HepG2 (cell line): ENCODE data around the gene HDAC3. TPM values are rescaled to one million over a fixed set of nuclear protein-coding genes. Genes with fewer than 3 reads are reported as not detected.

Experiments used
- BRD4 ChIP-seq: sonication (generic); formaldehyde crosslinking; IDR thresholded peaks from 2 replicates; pipeline ENCODE4 v1.4.0; 2020; ENCODE audit warnings: missing genetic modification reagents
- ERF ChIP-seq: IDR thresholded peaks from 2 replicates; pipeline ENCODE4 v1.6.1; 2018; ENCODE audit warnings: missing biosample characterization, missing genetic modification reagents
- FOXP1 ChIP-seq, 2 experiments: fragments of 450-650 bp in 1 of 2; IDR thresholded peaks; 2 replicates each; pipeline ENCODE4 v1.6.1; 2017 to 2018; ENCODE audit warnings: antibody characterized with exemption in 1 of 2
- GMEB2 ChIP-seq: IDR thresholded peaks from 2 replicates; pipeline ENCODE4 v1.6.1; 2016; ENCODE audit warnings: missing biosample characterization, missing genetic modification reagents, low read depth
- HOXA7 ChIP-seq: sonication (generic); formaldehyde crosslinking; IDR thresholded peaks from 2 replicates; pipeline ENCODE4 v1.8.1; 2022; ENCODE audit warnings: mild to moderate bottlenecking, missing genetic modification reagents, moderate library complexity
- KDM6A ChIP-seq: IDR thresholded peaks from 2 replicates; pipeline ENCODE4 v1.6.1; 2016; ENCODE audit warnings: low read depth
- RBM39 ChIP-seq: fragments of 200-400 bp; formaldehyde crosslinking; IDR thresholded peaks from one replicate; pipeline ENCODE4 v1.6.1; 2018; ENCODE audit warnings: antibody characterized with exemption, mild to moderate bottlenecking, low read depth, low read length; ENCODE audit not compliant: poor library complexity, severe bottlenecking
- SMAD1 ChIP-seq: sonication (generic); formaldehyde crosslinking; IDR thresholded peaks from 2 replicates; pipeline ENCODE4 v1.4.0; 2020; ENCODE audit warnings: missing genetic modification reagents, low read depth, mild to moderate bottlenecking, borderline replicate concordance
- SNRNP70 ChIP-seq: fragments of 200-400 bp; formaldehyde crosslinking; IDR thresholded peaks from 2 replicates; pipeline ENCODE4 v1.6.1; 2017; ENCODE audit warnings: mild to moderate bottlenecking, low read depth, low read length, moderate library complexity
- U2AF2 ChIP-seq: fragments of 200-400 bp; formaldehyde crosslinking; IDR thresholded peaks from 2 replicates; pipeline ENCODE4 v1.6.1; 2017; ENCODE audit warnings: low read depth, mild to moderate bottlenecking, low read length
- ZBTB7A ChIP-seq: sonication (generic); formaldehyde crosslinking; IDR thresholded peaks from 2 replicates; pipeline ENCODE4 v1.8.0; 2022; ENCODE audit warnings: mild to moderate bottlenecking, missing genetic modification reagents
- ZBTB7B ChIP-seq: sonication (generic); formaldehyde crosslinking; IDR thresholded peaks from 2 replicates; pipeline ENCODE4 v1.4.0; 2020; ENCODE audit warnings: missing genetic modification reagents
- ZFP36L1 ChIP-seq: sonication (generic); formaldehyde crosslinking; IDR thresholded peaks from 2 replicates; pipeline ENCODE4 v1.8.0; 2022; ENCODE audit warnings: mild to moderate bottlenecking, missing genetic modification reagents, moderate library complexity
- ZGPAT ChIP-seq: IDR thresholded peaks from 2 replicates; pipeline ENCODE4 v1.6.1; 2016; ENCODE audit warnings: mild to moderate bottlenecking
- ZNF383 ChIP-seq: sonication (generic); formaldehyde crosslinking; IDR thresholded peaks from 2 replicates; pipeline ENCODE4 v1.4.0; 2020; ENCODE audit warnings: missing genetic modification reagents, mild to moderate bottlenecking, borderline replicate concordance
- polyA plus RNA-seq, 8 experiments: library from polyadenylated mRNA; depleted of rRNA in 3 of 8; stranded (reverse) in 7 of 8; unstranded in 1 of 8; fragments of >200 nt; fragmentation: Illumina TruSeq in 4 of 8; extraction: Trizol in 4 of 8; gene quantifications; 2 replicates each; pipeline versions ENCODE4 v1.2.1 to v1.2.3, GENCODE V29; 2011 to 2016; ENCODE audit warnings: low read depth in 4 of 8, missing spikeins in 1 of 8, mixed read lengths in 1 of 8; ENCODE audit not compliant: insufficient read depth in 1 of 8
- total RNA-seq, 5 experiments: library from RNA; depleted of rRNA; stranded (reverse); fragments of >200 nt; fragmentation: Illumina TruSeq; extraction: Trizol; gene quantifications; 2 replicates each; pipeline ENCODE4 v1.2.3, GENCODE V29; 2016; ENCODE audit warnings: low read depth in 1 of 5
- TF ChIP-seq, protein P1 (sequence below): sonication (generic); formaldehyde crosslinking; conservative IDR thresholded peaks from 2 replicates; pipeline ENCODE4 v1.4.0; 2020; ENCODE audit warnings: missing genetic modification reagents
- TF ChIP-seq, protein P2 (sequence below): sonication (generic); formaldehyde crosslinking; IDR thresholded peaks from 2 replicates; pipeline ENCODE4 v1.4.0; 2020; ENCODE audit warnings: missing genetic modification reagents

The HDAC3 gene
- total and polyA plus RNA-seq, 2 of the 13 experiments (the other 11 are each of a cell fraction or from before 2014, with no cell fraction given): 84.0 to 94.1 TPM

DNA sequence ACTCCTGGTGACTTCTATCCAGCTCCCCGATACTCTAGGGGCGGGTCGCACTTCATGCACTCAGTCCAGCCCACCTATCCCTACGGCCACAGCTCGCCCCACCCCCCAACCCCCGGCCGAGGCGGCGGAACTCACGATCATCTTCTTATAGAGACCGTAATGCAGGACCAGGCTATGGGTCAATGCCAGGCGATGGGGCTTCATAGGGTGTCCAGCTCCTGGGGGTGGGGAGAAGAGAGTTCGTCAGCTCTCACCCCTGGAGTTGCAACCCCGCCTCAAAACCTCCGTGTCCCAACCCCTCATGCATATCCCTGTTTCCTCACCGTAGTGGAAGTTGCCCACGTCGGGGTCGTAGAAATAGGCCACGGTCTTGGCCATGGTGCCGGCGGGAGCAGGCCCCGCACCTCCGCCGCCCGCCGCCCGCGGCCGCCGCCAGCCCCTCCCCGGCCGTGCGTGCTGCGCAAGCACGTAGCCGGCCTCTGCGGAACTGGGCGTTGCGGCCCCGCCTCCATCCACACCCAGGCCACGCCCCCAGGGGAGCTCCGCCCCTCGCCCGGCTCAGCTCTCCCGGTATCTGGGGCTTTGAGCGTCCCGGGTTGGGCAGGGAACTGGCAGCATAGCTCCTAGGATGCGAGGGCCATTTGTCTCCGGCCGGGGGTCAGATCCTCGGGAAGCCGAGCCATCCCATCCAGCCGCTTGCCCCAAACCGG, at the start of gene HDAC3, which contains the start of gene RELL2 (continued):
- TF ChIP-seq SNRNP70 (no peak), GMEB2 (CRISPR knock-in tag) (peak; percentile 88), ERF (no peak), BRD4 (no peak), RBM39 (peak; percentile 58), HOXA7 (no peak), U2AF2 (no peak), ZNF383 (CRISPR knock-in tag) (0 out of 2 replicates have a peak, but pooled peaks have one; percentile 77), SMAD1 (CRISPR knock-in tag) (no peak), FOXP1 (IDR thresholded peaks at IDR 0.05) (no peak), FOXP1 (CRISPR knock-in tag; IDR thresholded peaks at IDR 0.05) (no peak), ZFP36L1 (CRISPR knock-in tag) (no peak), ZGPAT (peak; percentile 46; the same call in 1 of the 2 replicates), ZBTB7A (CRISPR knock-in tag) (no peak), ZBTB7B (CRISPR knock-in tag) (no peak), KDM6A (CRISPR knock-in tag) (no peak)
- TF ChIP-seq, protein P1, sequence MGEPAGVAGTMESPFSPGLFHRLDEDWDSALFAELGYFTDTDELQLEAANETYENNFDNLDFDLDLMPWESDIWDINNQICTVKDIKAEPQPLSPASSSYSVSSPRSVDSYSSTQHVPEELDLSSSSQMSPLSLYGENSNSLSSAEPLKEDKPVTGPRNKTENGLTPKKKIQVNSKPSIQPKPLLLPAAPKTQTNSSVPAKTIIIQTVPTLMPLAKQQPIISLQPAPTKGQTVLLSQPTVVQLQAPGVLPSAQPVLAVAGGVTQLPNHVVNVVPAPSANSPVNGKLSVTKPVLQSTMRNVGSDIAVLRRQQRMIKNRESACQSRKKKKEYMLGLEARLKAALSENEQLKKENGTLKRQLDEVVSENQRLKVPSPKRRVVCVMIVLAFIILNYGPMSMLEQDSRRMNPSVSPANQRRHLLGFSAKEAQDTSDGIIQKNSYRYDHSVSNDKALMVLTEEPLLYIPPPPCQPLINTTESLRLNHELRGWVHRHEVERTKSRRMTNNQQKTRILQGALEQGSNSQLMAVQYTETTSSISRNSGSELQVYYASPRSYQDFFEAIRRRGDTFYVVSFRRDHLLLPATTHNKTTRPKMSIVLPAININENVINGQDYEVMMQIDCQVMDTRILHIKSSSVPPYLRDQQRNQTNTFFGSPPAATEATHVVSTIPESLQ (CRISPR knock-in tag): no peak
- TF ChIP-seq, protein P2, sequence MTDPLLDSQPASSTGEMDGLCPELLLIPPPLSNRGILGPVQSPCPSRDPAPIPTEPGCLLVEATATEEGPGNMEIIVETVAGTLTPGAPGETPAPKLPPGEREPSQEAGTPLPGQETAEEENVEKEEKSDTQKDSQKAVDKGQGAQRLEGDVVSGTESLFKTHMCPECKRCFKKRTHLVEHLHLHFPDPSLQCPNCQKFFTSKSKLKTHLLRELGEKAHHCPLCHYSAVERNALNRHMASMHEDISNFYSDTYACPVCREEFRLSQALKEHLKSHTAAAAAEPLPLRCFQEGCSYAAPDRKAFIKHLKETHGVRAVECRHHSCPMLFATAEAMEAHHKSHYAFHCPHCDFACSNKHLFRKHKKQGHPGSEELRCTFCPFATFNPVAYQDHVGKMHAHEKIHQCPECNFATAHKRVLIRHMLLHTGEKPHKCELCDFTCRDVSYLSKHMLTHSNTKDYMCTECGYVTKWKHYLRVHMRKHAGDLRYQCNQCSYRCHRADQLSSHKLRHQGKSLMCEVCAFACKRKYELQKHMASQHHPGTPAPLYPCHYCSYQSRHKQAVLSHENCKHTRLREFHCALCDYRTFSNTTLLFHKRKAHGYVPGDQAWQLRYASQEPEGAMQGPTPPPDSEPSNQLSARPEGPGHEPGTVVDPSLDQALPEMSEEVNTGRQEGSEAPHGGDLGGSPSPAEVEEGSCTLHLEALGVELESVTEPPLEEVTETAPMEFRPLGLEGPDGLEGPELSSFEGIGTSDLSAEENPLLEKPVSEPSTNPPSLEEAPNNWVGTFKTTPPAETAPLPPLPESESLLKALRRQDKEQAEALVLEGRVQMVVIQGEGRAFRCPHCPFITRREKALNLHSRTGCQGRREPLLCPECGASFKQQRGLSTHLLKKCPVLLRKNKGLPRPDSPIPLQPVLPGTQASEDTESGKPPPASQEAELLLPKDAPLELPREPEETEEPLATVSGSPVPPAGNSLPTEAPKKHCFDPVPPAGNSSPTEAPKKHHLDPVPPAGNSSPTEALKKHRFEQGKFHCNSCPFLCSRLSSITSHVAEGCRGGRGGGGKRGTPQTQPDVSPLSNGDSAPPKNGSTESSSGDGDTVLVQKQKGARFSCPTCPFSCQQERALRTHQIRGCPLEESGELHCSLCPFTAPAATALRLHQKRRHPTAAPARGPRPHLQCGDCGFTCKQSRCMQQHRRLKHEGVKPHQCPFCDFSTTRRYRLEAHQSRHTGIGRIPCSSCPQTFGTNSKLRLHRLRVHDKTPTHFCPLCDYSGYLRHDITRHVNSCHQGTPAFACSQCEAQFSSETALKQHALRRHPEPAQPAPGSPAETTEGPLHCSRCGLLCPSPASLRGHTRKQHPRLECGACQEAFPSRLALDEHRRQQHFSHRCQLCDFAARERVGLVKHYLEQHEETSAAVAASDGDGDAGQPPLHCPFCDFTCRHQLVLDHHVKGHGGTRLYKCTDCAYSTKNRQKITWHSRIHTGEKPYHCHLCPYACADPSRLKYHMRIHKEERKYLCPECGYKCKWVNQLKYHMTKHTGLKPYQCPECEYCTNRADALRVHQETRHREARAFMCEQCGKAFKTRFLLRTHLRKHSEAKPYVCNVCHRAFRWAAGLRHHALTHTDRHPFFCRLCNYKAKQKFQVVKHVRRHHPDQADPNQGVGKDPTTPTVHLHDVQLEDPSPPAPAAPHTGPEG (CRISPR knock-in tag): no peak
